ENCODE measurements around the gene ENTHD1. TPM values are rescaled to one million over a fixed set of nuclear protein-coding genes. Genes with fewer than 3 reads are reported as not detected.
"Not testable (repeated sequence)": the region's sequence is repeated elsewhere in the genome, so short reads cannot be mapped to it uniquely, and the experiment has no call there.

The ENTHD1 gene
- total RNA-seq, 1 donor from 2014 or later: 0.09 TPM

GRCh38 chr22:39851606-39852315 lies 41.8 kb downstream of the ENTHD1 start:
- DNase-seq (ENCODE audit: low spot score): no peak

GRCh38 chr22:39847477-39847876 lies 46.1 kb downstream of the ENTHD1 start:
- no peak for DNase-seq (ENCODE audit: low spot score)

GRCh38 chr22:39846539-39846938 lies 47.0 kb downstream of the ENTHD1 start:
- not testable (repeated sequence) for DNase-seq (ENCODE audit: low spot score)

- DNase-seq (ENCODE audit: low spot score): no peak
These were observed 48.0 kb downstream of the ENTHD1 start for GRCh38 chr22:39845529-39845928.

GRCh38 chr22:39839917-39840510 lies 53.5 kb downstream of the ENTHD1 start:
- DNase-seq (ENCODE audit: low spot score): no peak

GRCh38 chr22:39839204-39839603 lies 54.4 kb downstream of the ENTHD1 start:
- DNase-seq (ENCODE audit: low spot score): no peak

GRCh38 chr22:39833610-39834009 lies 60.0 kb downstream of the ENTHD1 start:
- DNase-seq (ENCODE audit: low spot score): no peak

- no peak for DNase-seq (ENCODE audit: low spot score)
These were observed 60.5 kb downstream of the ENTHD1 start for GRCh38 chr22:39833093-39833492.

GRCh38 chr22:39832627-39833074 lies 60.9 kb downstream of the ENTHD1 start:
- DNase-seq (ENCODE audit: low spot score): no peak

GRCh38 chr22:39825661-39826102 lies 67.9 kb downstream of the ENTHD1 start:
- no peak for DNase-seq (ENCODE audit: low spot score)

- no peak for DNase-seq (ENCODE audit: low spot score)
These were observed 72.6 kb downstream of the ENTHD1 start for GRCh38 chr22:39821008-39821407.

GRCh38 chr22:39820256-39820655 lies 73.3 kb downstream of the ENTHD1 start:
- no peak for DNase-seq (ENCODE audit: low spot score)

GRCh38 chr22:39819429-39819828 lies 74.1 kb downstream of the ENTHD1 start:
- DNase-seq (ENCODE audit: low spot score): no peak

- DNase-seq (ENCODE audit: low spot score): no peak
These were observed 75.5 kb downstream of the ENTHD1 start for GRCh38 chr22:39818094-39818493.

GRCh38 chr22:39815932-39816331 lies 77.6 kb downstream of the ENTHD1 start:
- DNase-seq (ENCODE audit: low spot score): no peak

- no peak for DNase-seq (ENCODE audit: low spot score)
These were observed 78.7 kb downstream of the ENTHD1 start for GRCh38 chr22:39814899-39815298.

GRCh38 chr22:39809772-39810557 lies 83.6 kb downstream of the ENTHD1 start:
- DNase-seq (ENCODE audit: low spot score): no peak

- no peak for DNase-seq (ENCODE audit: low spot score)
These were observed 85.5 kb downstream of the ENTHD1 start for GRCh38 chr22:39808081-39808480.

- no peak for DNase-seq (ENCODE audit: low spot score)
These were observed 87.5 kb downstream of the ENTHD1 start for GRCh38 chr22:39806109-39806508.

- DNase-seq (ENCODE audit: low spot score): no peak
These were observed 88.4 kb downstream of the ENTHD1 start for GRCh38 chr22:39805117-39805516.

- DNase-seq (ENCODE audit: low spot score): no peak
These were observed 90.9 kb downstream of the ENTHD1 start for GRCh38 chr22:39802682-39803081.

- DNase-seq (ENCODE audit: low spot score): no peak
These were observed 92.6 kb downstream of the ENTHD1 start for GRCh38 chr22:39800790-39801520.
